ENCODE data around the gene PPA2. TPM values are rescaled to one million over a fixed set of nuclear protein-coding genes. Genes with fewer than 3 reads are reported as not detected.
"Not testable (repeated sequence)": the region's sequence is repeated elsewhere in the genome, so short reads cannot be mapped to it uniquely, and the experiment has no call there.

Gene PPA2
- total and polyA plus RNA-seq, 12 donors: 61.7 to 342 (median 112) TPM

GRCh38 chr4:105466580-105466979, 7.3 kb downstream of the PPA2 start:
- intact Hi-C loops (cut with DNase I): no loop called here

GRCh38 chr4:105464563-105464962, 9.3 kb downstream of the PPA2 start:
- H3K9me3 ChIP-seq (replicated peaks in 1 of 3); intact Hi-C loops (cut with DNase I); DNase-seq; H3K4me1 ChIP-seq (replicated peaks in 1 of 2); H3K4me3 ChIP-seq; H3K27me3 ChIP-seq; H3K36me3 ChIP-seq (replicated peaks in 1 of 2); H3K27ac ChIP-seq: not testable (repeated sequence)
- WGBS, 4 donors: 93 to 97% (median 96%) methylated on average over 2 of the region's 2 CpGs

More at GRCh38 chr4:105466580-105466979, 7.3 kb downstream of the PPA2 start:
- Histone ChIP-seq H3K27me3 (no peaks in the 10 kb centered on the region), H3K4me3 (no peak overlapping the region), H3K36me3 (replicated peaks in 1 of 2) (no peaks in the 10 kb centered on the region), H3K27ac (no peak overlapping the region), H3K4me1 (replicated peaks in 1 of 2) (peaks cover 5 to 24% of the 10 kb centered on the region in 2 donors), H3K9me3 (replicated peaks in 1 of 3) (no peaks in the 10 kb centered on the region)
- DNase-seq: no peak
- TF ChIP-seq CTCF (IDR thresholded peaks at IDR 0.05) (no peak), POLR2A (IDR thresholded peaks at IDR 0.05) (no peak)
- 95 to 98% (median 96%) methylated on average over 6 of the region's 6 CpGs for WGBS, 4 donors

- Histone ChIP-seq H3K4me1 (replicated peaks in 1 of 2) (no peaks in the 10 kb centered on the region), H3K4me3 (no peak overlapping the region), H3K36me3 (replicated peaks in 1 of 2) (no peaks in the 10 kb centered on the region), H3K9me3 (replicated peaks in 1 of 3) (no peaks in the 10 kb centered on the region), H3K27me3 (no peaks in the 10 kb centered on the region), H3K27ac (no peak overlapping the region)
- intact Hi-C loops (cut with DNase I): no loop called here
- 93 to 100% (median 96%) methylated on average over 3 of the region's 3 CpGs for WGBS, 4 donors
- no peak for DNase-seq
- TF ChIP-seq CTCF (IDR thresholded peaks at IDR 0.05) (no peak), POLR2A (IDR thresholded peaks at IDR 0.05) (no peak)
Measured at GRCh38 chr4:105462576-105462975, 11.3 kb downstream of the PPA2 start.

- H3K9me3 ChIP-seq (replicated peaks in 1 of 3): no peaks in the 10 kb centered on the region
- no peak overlapping the region for H3K27ac ChIP-seq
- TF ChIP-seq POLR2A (IDR thresholded peaks at IDR 0.05) (no peak), CTCF (IDR thresholded peaks at IDR 0.05) (no peak)
- intact Hi-C loops (cut with DNase I): no loop called here
- no peaks in the 10 kb centered on the region for H3K36me3 ChIP-seq (replicated peaks in 1 of 2)
- WGBS, 4 donors: 94 to 98% (median 95%) methylated on average over 6 of the region's 6 CpGs
- no peaks in the 10 kb centered on the region for H3K4me1 ChIP-seq (replicated peaks in 1 of 2)
- H3K4me3 ChIP-seq: no peak overlapping the region
- no peak for DNase-seq
- no peaks in the 10 kb centered on the region for H3K27me3 ChIP-seq
Measured at GRCh38 chr4:105461621-105462382, 12.1 kb downstream of the PPA2 start.

GRCh38 chr4:105461221-105461620, 12.6 kb downstream of the PPA2 start:
- TF ChIP-seq POLR2A (IDR thresholded peaks at IDR 0.05) (no peak), CTCF (IDR thresholded peaks at IDR 0.05) (no peak)
- H3K4me1 ChIP-seq (replicated peaks in 1 of 2): no peaks in the 10 kb centered on the region
- H3K27ac ChIP-seq: no peak overlapping the region
- H3K36me3 ChIP-seq (replicated peaks in 1 of 2): no peaks in the 10 kb centered on the region
- no peak overlapping the region for H3K4me3 ChIP-seq
- intact Hi-C loops (cut with DNase I): no loop called here
- H3K27me3 ChIP-seq: no peaks in the 10 kb centered on the region
- no peaks in the 10 kb centered on the region for H3K9me3 ChIP-seq (replicated peaks in 1 of 3)
- no peak for DNase-seq
- 74 to 87% (median 79%) methylated on average over 8 of the region's 8 CpGs for WGBS, 4 donors

All from adrenal gland (tissue), 12 donors.